HG03354 (cell line): ENCODE data around the gene FAM107A.

Source experiments
- ATAC-seq: cut with Tn5 transposase; IDR thresholded peaks from one replicate; pipeline ENCODE4 v1.9.1; 2021; ENCODE audit warnings: mild to moderate bottlenecking; ENCODE audit not compliant: unreplicated experiment, poor library complexity, severe bottlenecking

FAM107A gene, protein sequence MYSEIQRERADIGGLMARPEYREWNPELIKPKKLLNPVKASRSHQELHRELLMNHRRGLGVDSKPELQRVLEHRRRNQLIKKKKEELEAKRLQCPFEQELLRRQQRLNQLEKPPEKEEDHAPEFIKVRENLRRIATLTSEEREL

GRCh38 chr3:58577269-58577821 is at the start of gene FAM107A:
Gene FAM107A, minus strand, starts transcription at chr3:58577391. Its CDS starts 7,531 bp downstream, at chr3:58569860.
- ATAC-seq, result no peak

DNA sequence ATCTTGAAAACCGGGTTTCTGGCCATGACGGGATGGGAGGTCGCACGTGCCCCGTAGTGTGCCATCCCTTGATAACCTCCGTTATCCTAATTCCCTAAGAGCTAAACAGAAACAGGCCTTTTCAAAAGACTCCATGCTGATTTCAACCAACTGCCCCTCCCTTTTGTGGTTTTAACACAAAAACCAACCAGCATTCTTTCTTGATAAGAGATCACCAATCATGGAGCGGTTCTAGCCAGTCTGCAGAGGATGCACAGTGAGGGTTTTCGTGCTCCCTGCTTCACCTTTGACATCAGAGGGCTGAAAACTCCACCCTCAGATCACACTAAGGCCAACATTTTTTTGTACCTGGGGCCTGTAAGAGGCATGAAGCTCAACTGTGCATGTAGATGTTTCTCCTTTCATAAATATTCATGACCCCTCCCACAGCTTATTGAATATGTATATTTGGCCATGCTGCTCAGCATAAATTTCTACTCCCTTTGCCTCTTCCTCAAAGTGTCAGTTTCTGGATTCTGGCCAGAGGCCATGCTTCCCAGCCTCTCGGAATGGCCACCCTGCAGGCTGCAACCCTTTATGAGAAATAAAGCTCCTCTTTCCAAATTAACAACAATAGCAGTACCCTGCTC is 48.1 kb upstream of the FAM107A start:
- no peak for ATAC-seq

- ATAC-seq, result no peak
Measured at GRCh38 chr3:58624550-58624949, 47.4 kb upstream of the FAM107A start.

GRCh38 chr3:58623961-58624360 is 46.8 kb upstream of the FAM107A start:
- no peak for ATAC-seq

DNA sequence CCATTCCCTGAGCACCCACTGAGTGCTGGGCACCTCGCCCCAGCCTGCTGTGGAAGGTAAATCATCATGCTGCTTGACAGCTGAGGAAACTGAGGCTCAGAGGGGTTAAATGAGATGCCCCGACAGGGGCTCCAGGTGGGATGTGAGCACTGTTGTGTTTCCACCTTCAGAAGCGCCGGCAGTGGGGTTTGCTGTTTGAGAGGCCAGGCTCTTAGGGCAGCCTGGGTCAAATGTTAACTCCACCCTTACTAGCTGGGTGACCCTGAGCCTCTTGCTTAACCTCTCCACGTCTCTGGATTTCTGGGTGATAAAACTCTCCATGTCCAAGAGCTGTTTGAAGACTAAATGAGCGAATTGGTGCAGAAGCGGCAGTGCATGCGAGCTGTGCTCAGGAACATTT is 46.3 kb upstream of the FAM107A start:
- ATAC-seq, result no peak

DNA sequence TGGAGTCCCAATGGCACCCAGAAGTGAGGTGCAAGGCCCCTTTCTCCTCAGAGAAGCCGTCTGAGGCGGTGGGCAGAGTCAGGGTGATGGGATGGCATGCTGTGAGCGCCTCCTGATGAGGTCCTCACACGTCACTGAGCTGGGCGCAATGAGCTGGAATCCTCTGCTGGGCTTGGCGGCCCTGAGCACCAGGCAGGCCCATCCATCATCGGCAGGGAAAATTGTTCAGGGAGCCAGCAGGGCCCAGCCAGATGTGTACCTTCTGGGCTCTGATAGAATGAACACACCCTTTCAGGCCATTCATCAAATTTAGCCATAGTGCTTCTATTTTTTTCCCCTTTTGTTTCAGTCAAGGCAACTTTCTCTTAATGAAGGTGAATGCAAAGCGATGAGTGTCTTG is 45.7 kb upstream of the FAM107A start:
- ATAC-seq, result no peak

DNA sequence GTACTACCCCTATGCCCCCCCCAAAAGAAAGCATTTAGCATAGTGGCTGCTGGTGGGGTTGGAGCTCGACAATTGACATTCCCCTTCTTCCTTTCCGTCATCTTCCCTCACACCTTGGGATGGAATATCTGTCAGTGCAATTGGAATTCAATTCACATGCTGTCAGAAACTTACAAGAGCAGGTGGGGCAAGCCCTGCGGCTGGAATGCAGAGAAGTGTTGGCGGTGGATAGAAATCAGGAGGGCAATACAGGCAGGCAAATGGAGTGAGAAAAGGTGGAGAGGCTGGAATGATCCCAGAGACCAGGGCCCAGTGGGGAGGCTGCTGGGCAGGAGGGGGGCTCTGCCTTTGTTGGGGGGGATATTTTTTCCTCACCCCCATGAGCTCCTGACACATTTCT is 45.2 kb upstream of the FAM107A start:
- no peak for ATAC-seq

- ATAC-seq, result no peak
Measured at GRCh38 chr3:58621086-58621830, 44.1 kb upstream of the FAM107A start.

GRCh38 chr3:58620421-58620820 is 43.2 kb upstream of the FAM107A start:
- ATAC-seq, result no peak

DNA sequence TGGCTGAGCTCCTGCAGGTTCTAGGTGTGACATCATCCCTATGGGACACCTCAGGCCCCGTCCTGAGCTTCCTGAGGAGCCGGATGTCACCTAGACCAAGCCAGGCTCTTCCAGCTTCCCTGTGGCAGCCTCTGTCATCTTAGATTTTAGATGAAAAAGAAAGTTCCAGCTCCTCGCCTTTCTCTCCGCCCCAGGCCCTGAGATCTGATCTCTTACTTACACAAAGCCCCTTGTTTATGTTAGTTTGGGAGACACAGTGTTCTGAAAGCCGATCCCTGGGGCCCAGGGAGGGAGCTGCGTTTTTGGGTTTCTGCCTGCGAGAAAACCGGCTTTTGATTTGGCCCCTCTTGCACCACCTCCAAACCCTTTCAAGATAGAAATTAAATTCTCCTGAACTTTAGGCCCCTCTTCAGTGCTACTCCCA is 40.2 kb upstream of the FAM107A start:
- ATAC-seq, result no peak

DNA sequence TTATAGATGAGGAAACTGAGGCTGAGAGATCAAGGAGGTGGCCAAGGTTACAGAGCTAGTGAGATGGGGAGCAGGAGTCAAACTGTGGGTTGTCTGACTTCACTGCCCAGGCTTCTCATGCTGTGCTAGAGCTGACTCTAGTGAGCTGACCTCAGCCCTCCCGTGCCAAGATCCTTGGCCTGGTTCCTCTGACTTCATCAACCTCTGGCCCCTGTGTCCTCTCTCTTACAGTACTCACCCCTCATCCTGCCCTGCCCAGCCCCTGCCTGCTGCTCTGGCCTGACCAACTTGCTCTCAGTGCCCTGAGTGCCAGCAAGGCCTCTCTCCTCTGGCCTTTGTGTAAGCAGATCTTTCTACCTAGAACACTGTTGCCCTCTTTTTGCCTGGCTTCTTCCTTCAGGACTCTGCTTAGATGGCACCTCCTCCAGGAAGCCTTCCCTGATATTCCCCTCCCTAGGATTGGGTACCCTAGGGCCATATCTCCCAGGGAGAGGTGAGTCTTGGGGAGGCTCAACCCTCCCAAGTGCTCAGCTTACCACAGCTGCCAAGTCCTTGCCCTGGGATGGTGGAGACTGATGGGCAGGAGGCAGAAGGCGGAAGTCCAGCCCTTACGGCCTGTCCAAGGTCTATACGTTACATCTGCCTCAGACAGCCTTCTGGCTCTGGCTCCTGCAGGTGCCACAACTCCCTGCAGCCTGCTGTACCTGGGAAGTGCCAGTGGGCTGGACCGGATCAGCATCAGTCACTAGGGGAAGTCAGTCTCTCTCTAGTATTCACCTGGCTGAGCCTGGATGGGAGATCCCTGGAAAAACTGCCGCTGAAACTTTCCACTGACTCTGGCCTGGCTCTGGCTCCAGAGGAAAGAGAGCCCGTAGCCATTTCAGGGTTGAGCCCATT is 36.3 kb upstream of the FAM107A start:
- no peak for ATAC-seq

- ATAC-seq, result no peak
Measured at GRCh38 chr3:58612830-58613229, 35.6 kb upstream of the FAM107A start.

GRCh38 chr3:58609990-58610389 is 32.8 kb upstream of the FAM107A start:
- peak; percentile 77 for ATAC-seq

DNA sequence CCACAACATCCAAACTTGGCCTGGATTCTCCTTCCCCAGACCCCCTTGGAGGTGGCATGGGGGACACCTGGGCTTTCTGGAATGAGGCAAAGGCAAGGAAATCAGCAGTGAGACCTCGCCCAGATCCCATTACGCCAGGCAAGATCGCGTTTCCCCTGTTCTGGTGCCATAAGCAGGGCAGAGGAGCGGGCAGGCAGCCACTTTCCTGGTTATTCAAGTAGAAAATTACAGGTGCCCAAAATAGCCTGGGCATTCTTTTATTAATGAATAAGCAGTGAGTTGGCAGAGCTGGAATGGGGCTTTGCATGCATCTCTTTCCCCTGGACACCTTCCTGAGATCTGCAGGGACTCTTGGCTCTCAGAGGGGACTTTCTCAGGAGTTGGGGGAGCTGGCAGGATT is 31.5 kb upstream of the FAM107A start:
- no peak for ATAC-seq

DNA sequence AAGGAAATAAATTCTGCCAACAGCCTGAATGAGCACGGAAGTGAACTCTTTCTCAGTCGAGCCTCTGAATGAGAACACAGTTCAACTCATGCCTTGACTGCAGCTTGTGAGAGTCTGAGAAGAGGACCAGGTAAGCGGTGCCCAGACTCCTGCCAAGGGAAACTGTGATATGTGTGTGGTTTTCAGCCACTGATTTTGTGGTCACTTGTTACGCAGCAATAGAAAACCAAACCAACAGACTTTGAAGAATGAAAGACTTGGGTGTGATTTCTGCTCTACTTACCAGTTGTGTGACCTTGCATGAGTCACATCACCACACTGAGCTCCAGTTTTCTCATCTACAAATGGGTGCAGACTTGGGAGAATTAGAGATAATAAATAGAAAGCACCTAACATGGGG is 30.6 kb upstream of the FAM107A start:
- no peak for ATAC-seq

GRCh38 chr3:58606693-58607092 is 29.5 kb upstream of the FAM107A start:
- no peak for ATAC-seq

DNA sequence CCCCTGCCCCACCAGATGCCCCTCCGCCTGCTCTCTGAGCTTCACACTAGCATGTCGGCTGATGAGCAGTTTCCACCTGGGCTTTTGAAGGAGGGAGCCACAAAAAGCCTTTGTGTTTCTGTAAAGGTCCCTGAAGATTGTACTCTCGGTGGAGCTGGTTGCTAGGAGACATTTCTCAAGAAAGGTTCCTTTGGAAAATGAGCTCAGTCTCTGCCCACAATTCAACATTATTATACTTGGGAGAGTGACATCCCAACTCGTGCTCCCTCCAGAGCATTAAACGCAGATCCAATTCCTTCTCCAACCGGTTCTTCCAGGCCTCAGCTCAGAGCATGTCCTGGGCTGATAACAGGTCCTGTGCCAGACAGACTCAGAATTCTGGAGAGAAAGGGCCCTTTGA is 26.8 kb upstream of the FAM107A start:
- no peak for ATAC-seq

DNA sequence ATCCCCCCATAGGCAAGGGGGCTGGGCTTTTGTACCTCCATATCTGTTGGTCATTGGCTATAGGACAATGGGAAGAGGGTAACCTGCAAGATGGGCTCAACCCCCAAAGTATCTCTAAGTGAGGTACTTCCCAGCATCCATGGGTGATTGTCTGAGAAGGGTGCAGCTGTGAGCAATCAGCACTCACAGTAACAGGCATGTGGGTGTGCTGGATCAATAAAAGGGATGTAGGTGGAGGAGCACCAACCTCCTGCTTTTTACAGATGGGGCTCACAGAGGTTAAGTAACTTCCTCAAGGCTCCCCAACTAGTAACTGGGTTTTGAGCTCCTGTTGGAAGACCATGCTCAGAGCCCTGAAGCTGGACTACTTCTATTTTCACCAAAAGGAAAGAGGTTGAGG is 26.4 kb upstream of the FAM107A start:
- ATAC-seq, result no peak

GRCh38 chr3:58597770-58598310 is 20.6 kb upstream of the FAM107A start:
- no peak for ATAC-seq
